OCI-LY3 (cell line): Measurements from ENCODE around the gene PRUNE2.

Experiments used
- H2AFZ ChIP-seq: fragments of 200-600, 300-600 bp; shearing (Covaris generic); 2 replicates; pipeline ENCODE4 v1.6.0; 2014; ENCODE audit warnings: antibody characterized with exemption, low read depth, low read length
- H3K27ac ChIP-seq: fragments of 200-600, 300-600 bp; sonication (generic); 2 replicates; pipeline ENCODE4 v1.5.1; 2014; ENCODE audit warnings: mild to moderate bottlenecking, low read length, moderate library complexity, mixed read lengths
- H3K27me3 ChIP-seq: fragments of 200-600, 300-600 bp; sonication (generic); 2 replicates; pipeline ENCODE4 v1.6.1; 2014; ENCODE audit warnings: low read depth, low read length, mixed read lengths
- H3K36me3 ChIP-seq: fragments of 200-600, 300-600 bp; sonication (generic); replicated peaks from 2 replicates; pipeline ENCODE3; 2014; ENCODE audit warnings: low read depth, low read length, mixed read lengths
- H3K4me1 ChIP-seq: fragments of 300-600, 200-600 bp; sonication (generic); 2 replicates; pipeline ENCODE4 v1.6.1; 2014; ENCODE audit warnings: low read length, mixed read lengths
- H3K4me2 ChIP-seq: fragments of 200-600, 300-600 bp; sonication (generic); 2 replicates; pipeline ENCODE4 v1.6.1; 2014; ENCODE audit warnings: low read length, mixed read lengths
- H3K4me3 ChIP-seq: fragments of 300-600, 200-600 bp; sonication (generic); 2 replicates; pipeline ENCODE4 v1.5.1; 2014; ENCODE audit warnings: antibody characterized with exemption, mild to moderate bottlenecking, low read length, moderate library complexity
- H3K79me2 ChIP-seq: fragments of 300-600, 200-600 bp; shearing (Covaris generic); 2 replicates; pipeline ENCODE4 v1.6.1; 2014; ENCODE audit warnings: mild to moderate bottlenecking, low read length, mixed read lengths
- H3K9ac ChIP-seq: fragments of 300-600, 200-600 bp; shearing (Covaris generic); 2 replicates; pipeline ENCODE4 v1.6.0; 2014; ENCODE audit warnings: mild to moderate bottlenecking, low read length, moderate library complexity
- H3K9me3 ChIP-seq: fragments of 200-600, 300-600 bp; shearing (Covaris generic); 2 replicates; pipeline ENCODE4 v1.6.1; 2014; ENCODE audit warnings: low read length, mixed read lengths; ENCODE audit not compliant: insufficient read depth
- H4K20me1 ChIP-seq: fragments of 200-600, 300-600 bp; sonication (generic); 2 replicates; pipeline ENCODE4 v1.6.1; 2016; ENCODE audit warnings: low read length, mixed read lengths; ENCODE audit not compliant: insufficient read depth
- CTCF ChIP-seq: fragments of 200-600, 300-600 bp; sonication (generic); IDR thresholded peaks from 2 replicates; pipeline ENCODE4 v1.5.1; 2014; ENCODE audit warnings: antibody characterized with exemption, low read length, low read depth
- EZH2phosphoT487 ChIP-seq: fragments of 200-600 bp; shearing (Covaris generic); IDR thresholded peaks from 2 replicates; pipeline ENCODE4 v1.6.1; 2018; ENCODE audit warnings: antibody characterized with exemption, mixed run types, low read depth

The PRUNE2 gene

DNA sequence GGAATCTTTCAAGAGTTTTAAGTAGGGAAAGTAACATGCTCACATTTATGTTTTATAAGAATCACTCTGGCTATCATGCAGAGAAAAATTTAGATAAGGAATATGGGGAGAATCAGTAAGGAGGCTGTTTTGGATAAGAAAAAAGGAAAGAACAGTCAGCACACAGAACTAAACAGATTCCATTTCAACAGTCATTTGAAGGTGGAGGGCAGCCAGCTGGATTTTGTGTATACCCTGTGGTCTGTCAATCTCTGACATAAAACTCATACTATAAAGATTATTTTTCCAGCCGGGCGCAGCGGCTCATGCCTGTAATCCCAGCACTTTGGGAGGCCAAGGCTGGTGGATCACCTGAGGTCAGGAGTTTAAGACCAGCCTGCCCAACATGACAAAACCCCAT is 77.5 kb downstream of the PRUNE2 start:
- Histone ChIP-seq H3K27me3 (no peaks in the 10 kb centered on the region), H3K9ac (no peak overlapping the region), H3K36me3 (peaks cover 3% of the 10 kb centered on the region), H4K20me1 (no peaks in the 10 kb centered on the region), H3K9me3 (no peaks in the 10 kb centered on the region), H3K27ac (no peak overlapping the region), H3K4me3 (no peak overlapping the region), H2AFZ (no peak overlapping the region), H3K4me1 (peaks cover 25% of the 10 kb centered on the region), H3K4me2 (no peak overlapping the region), H3K79me2 (no peaks in the 10 kb centered on the region)
- TF ChIP-seq EZH2phosphoT487 (no peak), CTCF (no peak)

DNA sequence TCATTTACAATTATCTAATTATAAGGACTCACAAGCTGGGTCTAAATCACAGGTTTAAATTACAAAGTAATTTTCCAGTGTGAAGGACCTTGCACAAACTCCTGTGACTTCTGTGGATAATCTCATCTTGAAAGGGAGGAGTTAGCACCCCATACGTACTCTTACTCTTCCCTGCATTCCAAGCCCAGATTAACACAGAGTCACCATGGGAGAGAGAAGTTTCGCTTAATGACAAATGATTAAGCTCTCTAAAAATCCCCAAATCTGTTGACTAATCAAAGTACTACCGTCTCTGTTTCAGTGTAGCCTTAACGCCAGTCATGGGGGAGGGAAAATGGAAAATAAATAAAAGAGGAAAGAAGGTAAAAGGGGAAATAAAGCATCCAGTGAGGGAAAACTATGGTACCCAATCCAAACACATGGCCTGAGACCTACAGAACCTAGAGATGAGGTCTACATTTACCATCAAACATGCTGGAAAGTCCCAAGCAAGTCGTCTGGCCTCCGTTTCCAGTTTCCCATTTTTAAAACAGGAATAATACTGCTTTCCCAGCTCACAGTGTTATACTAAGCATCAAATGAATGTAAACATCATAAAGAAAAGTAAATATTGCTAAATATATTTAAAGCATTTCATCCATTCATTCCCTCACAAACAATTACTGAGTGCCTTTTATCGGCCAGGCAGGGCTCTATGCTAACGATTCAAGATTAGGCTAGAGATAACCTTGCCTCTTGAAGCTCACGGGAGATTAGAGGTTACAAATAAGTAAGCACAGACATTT is 78.4 kb downstream of the PRUNE2 start:
- peak overlapping the region; percentile 66 for H2AFZ ChIP-seq
- H3K36me3 ChIP-seq = peaks cover 3% of the 10 kb centered on the region
- H3K4me3 ChIP-seq = peak overlapping the region; percentile 17; the same call in 1 of the 2 replicates
- H3K27me3 ChIP-seq = no peaks in the 10 kb centered on the region
- peaks cover 19% of the 10 kb centered on the region for H3K4me1 ChIP-seq
- H4K20me1 ChIP-seq = no peaks in the 10 kb centered on the region
- H3K79me2 ChIP-seq = no peaks in the 10 kb centered on the region
- no peaks in the 10 kb centered on the region for H3K9me3 ChIP-seq
- H3K4me2 ChIP-seq = peak overlapping the region; percentile 35
- H3K9ac ChIP-seq = no peak overlapping the region
- no peak overlapping the region for H3K27ac ChIP-seq
- TF ChIP-seq CTCF = no peak
- no peak for TF ChIP-seq EZH2phosphoT487

- Histone ChIP-seq H4K20me1 (no peaks in the 10 kb centered on the region), H3K27ac (no peak overlapping the region), H2AFZ (no peak overlapping the region), H3K9me3 (no peaks in the 10 kb centered on the region), H3K4me2 (no peak overlapping the region), H3K36me3 (no peaks in the 10 kb centered on the region), H3K4me3 (no peak overlapping the region), H3K9ac (no peak overlapping the region), H3K4me1 (no peaks in the 10 kb centered on the region), H3K79me2 (no peaks in the 10 kb centered on the region), H3K27me3 (no peaks in the 10 kb centered on the region)
- TF ChIP-seq CTCF (no peak), EZH2phosphoT487 (no peak)
These were observed 85.5 kb downstream of the PRUNE2 start for GRCh38 chr9:76820431-76820830.

DNA sequence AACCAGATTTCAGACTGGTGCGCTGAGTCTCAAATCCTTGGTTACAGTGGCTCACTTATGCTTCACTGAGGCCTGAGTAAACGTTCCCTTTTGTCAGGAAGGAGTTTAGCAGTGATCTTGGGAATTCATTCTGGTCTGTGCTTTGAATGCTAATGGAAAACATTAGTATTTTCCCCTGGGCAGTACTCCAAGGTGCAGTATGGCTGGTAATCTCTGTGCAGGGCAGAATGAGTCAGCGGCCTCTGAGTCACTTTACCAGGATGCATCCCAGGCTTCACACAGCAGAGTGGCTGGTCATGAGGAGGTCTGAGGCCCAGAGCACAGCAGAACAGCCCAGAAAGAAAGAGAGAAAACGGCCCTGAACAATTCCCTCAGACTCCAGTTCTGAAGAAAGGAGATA is 87.6 kb downstream of the PRUNE2 start:
- Histone ChIP-seq H3K36me3 (no peaks in the 10 kb centered on the region), H3K4me3 (no peak overlapping the region), H3K79me2 (no peaks in the 10 kb centered on the region), H2AFZ (no peak overlapping the region), H3K4me2 (no peak overlapping the region), H4K20me1 (no peaks in the 10 kb centered on the region), H3K9ac (no peak overlapping the region), H3K27ac (no peak overlapping the region), H3K9me3 (no peaks in the 10 kb centered on the region), H3K27me3 (no peaks in the 10 kb centered on the region; the same call in 1 of the 2 replicates), H3K4me1 (no peaks in the 10 kb centered on the region)
- TF ChIP-seq CTCF (no peak), EZH2phosphoT487 (no peak)
